ENCODE data around the gene TFCP2.
"Not testable (repeated sequence)": the region's sequence is repeated elsewhere in the genome, so short reads cannot be mapped to it uniquely, and the experiment has no call there.

The TFCP2 gene

DNA sequence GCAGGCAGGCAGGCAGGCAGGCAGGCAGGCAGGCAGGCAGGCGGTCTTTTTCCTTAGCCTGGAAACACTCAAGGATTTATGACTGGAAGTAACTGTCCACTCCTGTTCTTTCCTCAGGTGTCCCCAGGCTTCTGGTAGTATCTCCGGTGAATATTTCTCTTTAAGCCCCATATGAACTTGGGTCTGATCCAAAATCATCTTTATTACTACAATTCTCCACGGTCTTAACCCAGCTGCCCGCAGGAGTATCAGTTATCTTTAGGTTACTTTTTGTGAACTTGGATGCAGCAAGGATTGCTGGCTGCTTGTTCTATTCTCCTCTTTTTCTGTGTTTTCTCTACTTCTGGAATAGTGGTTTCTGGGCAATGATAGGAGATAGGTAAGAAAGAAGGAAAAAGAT lies 92.8 kb downstream of the TFCP2 start:
- no peak for DNase-seq

GRCh38 chr12:51078866-51079265 lies 94.1 kb downstream of the TFCP2 start:
- not testable (repeated sequence) for DNase-seq

GRCh38 chr12:51078346-51078745 lies 94.6 kb downstream of the TFCP2 start:
- DNase-seq = not testable (repeated sequence)

DNA sequence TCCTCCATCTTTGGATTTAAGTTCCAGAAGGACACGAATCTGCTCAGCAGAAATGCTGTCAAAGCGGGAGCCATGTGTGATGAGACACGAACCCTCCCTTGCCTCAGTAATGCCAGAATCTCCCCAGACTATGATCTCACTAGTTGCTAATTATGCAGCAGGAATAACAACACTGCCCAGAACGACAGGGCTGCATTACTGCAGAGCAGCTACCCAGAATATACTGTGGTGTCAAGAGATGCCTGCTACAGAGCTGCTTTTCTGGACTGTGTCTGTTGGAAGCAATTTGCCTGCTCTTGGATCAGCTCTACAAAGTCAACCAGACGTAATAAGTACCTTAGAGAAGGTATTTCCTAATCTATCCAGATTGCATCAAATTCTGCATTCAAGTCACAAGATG lies 95.0 kb downstream of the TFCP2 start:
- DNase-seq = no peak

DNA sequence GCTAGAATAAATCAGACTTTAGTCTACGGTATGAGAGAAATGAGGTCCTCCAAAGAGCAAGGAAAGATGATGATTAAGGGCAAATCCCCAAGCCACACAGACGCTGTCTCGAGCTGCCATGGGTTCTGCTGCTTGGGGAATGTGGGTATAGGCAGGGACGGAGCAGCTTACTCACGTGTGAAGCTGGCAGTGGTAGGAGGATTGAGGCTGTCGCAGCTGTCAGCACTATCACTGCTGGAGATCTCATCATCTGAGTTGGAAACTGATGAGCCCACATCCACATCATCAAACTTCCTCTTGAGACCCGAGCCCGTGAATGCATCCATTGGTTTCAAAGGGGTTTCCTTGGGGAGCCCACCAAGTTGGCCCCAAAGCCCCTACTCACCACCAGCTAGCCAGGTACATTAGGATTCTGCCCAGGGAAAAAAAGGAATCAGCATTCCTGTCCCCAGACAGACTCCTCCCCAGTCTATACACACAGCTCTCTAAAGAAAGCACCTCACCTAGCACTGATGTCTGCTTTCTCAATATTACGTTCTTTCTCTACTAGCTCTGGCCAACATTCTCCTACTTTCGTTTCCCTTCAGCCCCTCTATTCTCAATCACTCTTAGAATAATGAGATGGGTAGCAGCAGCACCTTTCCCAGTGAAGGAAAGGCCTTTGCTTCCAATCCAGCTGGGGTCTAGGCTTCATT lies 96.6 kb downstream of the TFCP2 start:
- DNase-seq = peak; percentile 20

DNA sequence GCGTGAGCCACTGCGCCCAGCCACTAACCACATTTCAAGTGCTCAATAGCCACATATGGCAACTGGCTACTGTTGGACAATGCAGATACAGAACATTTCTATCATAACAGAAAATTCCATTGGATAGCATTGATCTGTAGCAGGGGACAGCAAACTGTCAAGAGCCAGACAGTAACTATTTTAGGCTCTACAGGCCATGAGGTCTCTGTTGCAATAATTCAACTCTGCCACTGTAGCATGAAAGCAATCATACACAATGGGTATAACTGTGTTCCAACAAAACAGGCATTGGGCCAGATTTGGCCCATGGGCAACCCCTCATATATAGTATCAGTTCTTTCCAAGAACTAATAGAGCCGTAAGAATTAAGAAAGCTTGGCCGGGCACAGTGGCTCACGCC lies 97.5 kb downstream of the TFCP2 start:
- no peak for DNase-seq

DNA sequence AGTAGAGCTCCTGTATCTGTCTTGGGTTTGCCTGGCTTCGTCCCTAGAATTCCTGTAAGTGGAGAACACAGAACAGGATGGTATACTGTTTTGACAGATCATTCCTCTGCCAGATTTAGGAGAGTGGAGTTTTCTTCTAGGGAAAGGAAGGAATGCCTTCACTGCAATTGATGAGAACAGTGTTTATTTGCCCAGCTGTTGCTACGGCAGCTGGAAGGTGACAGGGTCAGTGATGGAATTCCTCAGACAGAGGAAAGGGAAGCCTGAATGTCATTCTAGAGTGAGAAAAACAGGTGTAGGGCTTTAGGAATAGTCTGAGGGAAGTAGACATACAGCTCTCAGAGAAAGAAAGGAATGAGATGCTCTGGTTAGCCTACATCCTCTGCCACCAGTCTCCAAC lies 101.3 kb downstream of the TFCP2 start:
- no peak for DNase-seq

- DNase-seq = peak; percentile 55
These were observed 102.9 kb downstream of the TFCP2 start for GRCh38 chr12:51070004-51070403.

GRCh38 chr12:51067771-51068170 lies 105.2 kb downstream of the TFCP2 start:
- DNase-seq = no peak

DNA sequence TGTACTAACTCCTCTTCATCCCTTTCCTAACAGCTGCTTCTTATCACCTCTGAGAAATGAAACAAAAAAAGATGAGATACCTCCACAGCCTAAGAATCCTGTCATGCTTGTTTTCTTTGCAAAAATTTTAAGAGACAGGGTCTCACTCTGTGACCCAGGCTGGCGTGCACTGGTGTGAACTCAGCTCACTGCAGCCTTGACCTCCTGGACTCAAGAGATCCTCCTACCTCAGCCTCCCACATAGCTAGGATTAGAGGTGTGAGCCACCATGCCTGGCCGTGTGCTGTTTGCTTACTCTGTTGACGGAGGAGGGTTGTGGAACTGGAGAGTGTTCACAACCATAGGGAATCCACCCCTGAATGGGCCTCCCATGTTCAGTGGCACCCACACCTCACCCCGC lies 105.7 kb downstream of the TFCP2 start:
- DNase-seq = no peak

- DNase-seq = no peak
These were observed 107.4 kb downstream of the TFCP2 start for GRCh38 chr12:51065530-51065929.

DNA sequence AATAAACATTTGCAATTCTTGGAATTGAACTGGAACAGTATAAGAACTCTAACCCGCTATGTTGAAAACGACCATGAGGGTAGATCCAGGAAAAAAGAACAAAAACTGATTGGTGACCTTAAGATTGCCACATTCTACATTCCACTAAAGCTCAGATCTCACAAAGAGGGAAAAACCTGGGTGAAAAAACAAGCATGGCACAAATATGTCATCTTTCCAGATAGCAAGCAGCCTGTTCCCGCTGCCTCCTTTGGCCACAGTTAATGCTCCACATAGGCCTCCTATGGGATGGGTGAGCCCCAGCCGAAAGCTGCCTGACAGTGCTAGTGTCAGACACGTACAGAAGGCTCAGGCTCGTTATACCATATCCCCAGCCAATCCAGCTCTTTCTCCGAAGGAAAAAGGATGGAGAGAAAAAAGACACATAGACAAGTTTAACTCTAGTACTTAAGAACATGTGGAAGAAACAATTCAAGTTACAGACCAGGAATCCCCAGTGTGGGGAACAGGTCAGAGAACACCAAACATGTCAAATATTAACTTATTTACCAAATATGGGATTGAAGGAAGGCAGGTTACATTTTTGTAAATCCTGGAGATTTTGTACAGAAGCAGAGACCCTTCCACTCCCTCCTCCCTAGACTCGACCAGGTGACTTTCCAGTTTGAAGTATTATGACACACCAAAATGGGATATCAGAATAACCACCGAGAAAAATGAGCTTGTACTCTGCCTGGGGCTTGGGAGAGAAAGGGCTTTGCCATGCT lies 110.1 kb downstream of the TFCP2 start:
- DNase-seq = no peak

GRCh38 chr12:51059086-51059485 lies 113.8 kb downstream of the TFCP2 start:
- DNase-seq = no peak

DNA sequence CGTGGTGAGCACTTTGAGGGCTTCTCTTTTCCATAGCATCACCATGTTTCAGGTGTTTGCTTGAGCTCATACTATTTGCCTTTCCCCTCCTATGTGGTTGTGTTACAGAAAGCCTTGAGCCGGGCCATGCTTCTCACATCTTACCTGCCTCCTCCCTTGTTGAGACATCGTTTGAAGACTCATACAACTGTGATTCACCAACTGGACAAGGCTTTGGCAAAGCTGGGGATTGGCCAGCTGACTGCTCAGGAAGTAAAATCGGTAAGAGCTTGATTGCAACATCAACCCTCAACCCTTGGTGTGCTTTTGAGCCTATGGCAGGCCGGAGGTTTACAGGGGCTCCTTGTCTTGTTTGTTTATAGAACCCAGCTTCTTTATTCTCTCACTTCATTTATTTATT lies 116.7 kb downstream of the TFCP2 start:
- DNase-seq = no peak

DNA sequence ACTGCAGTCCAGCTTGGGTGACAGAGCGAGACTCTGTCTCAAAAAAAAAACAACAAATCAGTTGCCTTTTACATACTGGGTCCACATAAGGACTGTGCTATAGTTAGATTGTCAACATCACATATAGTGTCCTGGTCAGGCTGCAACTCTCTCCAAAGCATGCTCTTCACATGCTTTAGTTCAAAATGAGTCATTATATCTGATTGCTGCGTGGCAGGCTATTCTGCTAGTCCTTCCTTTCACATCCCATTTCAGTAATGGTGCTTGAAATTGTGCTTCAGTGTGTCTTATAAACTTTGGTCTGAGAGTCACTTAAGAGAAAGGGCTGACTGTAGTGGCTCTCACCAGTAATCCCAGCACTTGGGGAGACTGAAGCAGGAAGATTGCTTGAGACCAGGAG lies 117.9 kb downstream of the TFCP2 start:
- DNase-seq = no peak

GRCh38 chr12:51051787-51052186 lies 121.1 kb downstream of the TFCP2 start:
- DNase-seq = peak; percentile 51

- DNase-seq = no peak
These were observed 123.4 kb downstream of the TFCP2 start for GRCh38 chr12:51049525-51049924.

- no peak for DNase-seq
These were observed 124.2 kb downstream of the TFCP2 start for GRCh38 chr12:51048661-51049251.

DNA sequence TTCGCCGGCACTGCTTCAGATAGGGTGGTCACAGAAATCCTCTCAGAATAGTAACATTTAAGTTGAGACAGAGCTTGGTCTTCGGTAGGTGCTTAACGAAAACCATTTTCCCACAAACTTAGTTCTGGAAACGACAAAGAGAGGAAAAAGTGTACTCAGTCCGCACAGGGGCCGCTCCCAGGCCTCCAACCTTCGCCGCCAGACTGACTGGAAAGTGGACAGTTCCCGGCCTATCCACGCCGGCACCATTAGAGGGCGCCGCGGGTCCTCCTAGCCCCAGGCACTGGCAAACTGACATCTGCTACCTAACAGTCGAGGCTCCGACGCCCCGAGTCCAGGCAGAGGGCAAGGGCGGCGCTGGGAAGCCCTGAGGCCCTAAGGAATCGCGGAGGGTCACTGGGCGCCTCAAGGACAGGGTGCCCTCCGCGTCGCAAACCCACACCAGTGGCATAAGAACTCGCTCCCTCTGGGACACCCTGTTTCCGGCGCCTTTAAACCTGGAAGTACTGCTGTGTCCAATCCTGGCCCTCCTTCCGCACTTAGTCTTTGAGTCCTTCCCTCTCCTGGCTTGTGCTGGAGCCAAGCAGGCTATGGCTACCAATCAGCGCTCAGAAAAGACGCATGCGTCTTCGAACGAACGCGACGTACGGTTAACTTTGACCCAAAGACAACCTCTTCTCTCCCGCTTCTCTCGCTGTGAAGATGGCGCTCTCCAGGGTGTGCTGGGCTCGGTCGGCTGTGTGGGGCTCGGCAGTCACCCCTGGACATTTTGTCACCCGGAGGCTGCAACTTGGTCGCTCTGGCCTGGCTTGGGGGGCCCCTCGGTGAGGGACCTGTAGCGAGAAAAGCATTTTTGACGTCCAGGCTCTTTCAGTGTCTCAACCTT lies 125.0 kb downstream of the TFCP2 start, which contains the start of gene LETMD1:
TSS of gene LETMD1 (plus strand) at position 673 of the 886 bp plus-strand sequence. CDS start at position 703, 30 bp downstream.
- DNase-seq = peak; percentile 97
